GM19238 (cell line): Measurements from ENCODE around the gene GPRC5A.

Experiments used
- DNase-seq: peaks from one replicate; pipeline ENCODE4 v3.0.0; 2011; ENCODE audit warnings: low spot score; ENCODE audit not compliant: insufficient read length

GPRC5A gene

DNA sequence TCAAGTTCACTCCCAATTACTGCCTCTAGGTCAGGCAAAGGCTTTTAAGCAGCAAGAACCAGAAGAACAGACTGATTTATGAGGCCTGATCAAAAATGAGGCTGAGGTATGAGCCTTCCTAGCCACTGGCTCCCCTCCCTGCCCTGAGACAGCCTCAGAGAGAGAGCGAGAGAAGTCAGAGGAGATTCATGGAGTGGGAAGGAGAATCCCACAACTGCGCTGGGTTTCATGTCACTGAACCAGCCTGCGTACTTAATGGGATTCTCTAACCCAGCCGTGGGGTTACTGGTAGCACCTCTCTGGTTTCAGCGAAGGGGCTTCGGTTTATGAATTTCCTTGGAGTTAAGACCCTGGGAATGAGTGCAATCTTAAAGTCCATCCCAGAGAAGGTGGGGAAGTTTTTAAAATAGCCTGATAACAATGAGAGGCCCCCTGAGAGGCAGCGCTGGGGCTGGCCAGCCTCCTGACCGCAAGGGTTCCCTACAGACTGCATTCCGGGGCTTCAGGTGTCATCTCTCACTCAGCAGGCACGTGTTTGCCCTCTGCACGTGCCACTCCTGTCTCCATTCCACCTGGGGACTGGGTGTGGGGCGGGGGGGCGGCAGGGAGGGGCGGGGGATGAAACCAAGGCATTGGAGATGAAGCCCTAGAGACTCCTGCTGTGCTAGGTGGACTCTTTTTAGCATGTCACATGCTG lies 6.1 kb upstream of the GPRC5A start:
- DNase-seq, result no peak

DNA sequence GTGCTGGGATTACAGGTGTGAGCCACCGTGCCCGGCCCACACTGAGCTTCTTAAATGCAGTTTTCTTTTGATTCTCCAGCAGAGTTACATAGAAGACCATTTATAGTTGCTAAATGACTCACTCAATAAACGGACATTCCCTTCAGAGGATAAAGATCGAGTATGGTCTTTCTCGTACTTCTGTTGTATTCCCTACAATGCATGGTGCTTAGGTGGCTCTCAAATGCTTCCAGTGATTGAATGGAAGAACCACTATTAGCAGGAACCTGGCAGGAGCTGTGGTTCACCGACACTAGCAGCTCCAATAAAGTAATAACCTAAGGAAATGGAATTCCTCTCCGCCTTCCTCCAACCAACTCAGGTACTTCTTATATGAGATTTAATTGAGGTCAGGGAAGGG lies 3.9 kb upstream of the GPRC5A start:
- no peak for DNase-seq

DNA sequence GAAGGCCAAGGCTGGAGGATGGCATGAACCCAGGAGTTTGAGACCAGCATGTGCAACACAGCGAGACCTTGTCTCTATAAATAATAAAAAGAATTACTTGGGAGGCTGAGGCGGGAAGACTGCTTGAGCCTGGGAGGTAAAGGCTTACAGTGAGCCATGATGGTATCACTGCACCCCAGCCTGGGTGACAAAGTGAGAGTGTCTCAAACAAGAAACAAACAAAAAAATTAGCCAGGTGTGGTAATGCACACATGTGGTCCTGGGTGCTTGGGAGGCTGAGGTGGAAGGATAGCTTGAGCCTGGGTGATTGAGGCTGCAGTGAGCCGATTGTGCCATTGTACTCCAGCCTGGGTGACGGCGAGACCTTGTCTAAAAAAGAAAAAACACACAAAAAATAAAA lies 1.7 kb upstream of the GPRC5A start:
- DNase-seq, result no peak

DNA sequence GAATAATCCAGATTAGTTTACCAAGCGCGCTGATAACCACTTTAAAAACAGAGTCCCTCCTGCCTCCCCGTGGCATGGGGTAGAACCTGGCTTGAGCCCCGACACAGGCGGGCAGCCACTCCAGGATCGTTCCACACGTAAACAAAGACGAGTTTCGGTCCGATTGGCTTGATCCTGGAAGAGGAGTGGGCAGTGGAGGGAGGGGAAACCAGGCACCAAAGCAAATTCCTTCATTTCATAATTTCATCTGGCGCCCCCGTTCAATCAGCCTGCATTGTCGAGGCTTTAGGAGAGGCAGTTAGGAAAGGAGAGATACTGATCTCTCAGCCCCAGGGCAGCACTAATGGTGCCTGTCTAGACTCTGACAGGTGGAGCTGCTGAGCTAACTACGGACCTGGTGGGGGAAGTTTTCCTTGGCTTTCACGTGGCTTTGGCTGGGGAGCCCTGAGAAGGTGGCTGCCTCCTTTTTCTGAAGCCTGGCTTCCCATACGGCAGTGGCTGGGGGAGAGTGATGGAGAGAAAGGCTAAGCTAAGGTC lies 751 bp upstream of the GPRC5A start:
- no peak for DNase-seq

DNA sequence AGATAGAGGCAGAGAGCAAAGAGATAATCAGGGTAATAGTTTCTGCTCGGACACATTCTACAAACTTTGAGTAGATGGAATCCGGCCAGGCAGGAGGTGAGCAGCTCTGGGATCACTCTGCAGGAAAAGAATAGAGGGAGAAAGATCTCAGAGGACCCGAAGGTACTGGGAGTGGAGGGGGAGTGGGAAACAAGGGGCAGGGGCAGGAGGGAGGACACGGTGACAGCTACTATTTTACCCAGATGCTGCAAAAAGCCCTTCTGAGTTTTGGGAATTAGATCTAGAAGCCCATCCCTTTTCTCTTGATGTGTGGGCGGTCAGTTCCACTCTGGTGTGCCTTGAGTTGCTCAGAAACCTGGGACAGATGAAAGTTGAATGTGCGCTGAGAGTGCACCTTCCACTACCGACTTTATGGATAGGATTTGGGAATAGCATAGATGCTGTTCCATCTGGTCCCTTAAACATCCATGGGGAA lies 556 bp downstream of the GPRC5A start:
- DNase-seq, result no peak

DNA sequence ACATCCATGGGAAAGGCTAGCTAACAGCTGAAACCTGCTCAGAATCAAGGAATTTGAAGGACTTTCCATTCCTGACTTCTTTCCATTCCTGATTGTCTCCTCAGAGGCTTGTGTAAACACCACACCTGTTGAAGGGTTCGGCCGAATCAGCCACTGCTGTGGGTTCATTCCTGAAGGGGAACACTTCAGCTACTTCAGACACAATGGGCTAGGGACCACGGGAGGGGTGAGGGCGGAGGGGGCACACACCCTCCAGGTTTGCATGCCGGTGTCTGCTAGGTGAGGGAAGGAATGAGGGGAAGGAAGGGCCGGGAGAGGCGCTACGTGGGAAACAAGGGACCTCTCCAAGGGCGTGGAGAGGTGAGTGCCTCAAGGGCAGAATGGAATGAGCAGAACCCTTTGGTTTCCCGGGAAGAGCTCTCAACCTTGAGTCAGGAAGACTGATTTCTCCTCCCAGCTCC lies 1.3 kb downstream of the GPRC5A start:
- no peak for DNase-seq

DNA sequence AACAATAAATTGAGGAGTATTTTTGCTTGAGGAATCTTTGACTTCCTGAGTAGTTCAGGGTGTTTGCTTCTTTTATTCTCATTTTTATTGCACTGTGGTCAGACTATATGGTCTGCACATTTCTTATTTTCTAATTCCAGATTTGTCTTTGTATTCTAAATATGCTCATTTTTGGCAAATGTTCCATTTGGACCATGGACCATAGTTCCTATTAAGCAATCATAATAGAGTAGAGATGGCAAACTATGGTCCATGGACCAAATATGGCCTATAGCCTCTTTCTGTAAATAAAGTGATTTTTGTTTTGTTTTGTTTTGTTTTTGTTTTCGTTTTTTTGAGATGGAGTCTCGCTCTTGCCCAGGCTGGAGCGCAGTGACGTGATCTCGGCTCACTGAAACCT lies 2.1 kb downstream of the GPRC5A start:
- no peak for DNase-seq

DNA sequence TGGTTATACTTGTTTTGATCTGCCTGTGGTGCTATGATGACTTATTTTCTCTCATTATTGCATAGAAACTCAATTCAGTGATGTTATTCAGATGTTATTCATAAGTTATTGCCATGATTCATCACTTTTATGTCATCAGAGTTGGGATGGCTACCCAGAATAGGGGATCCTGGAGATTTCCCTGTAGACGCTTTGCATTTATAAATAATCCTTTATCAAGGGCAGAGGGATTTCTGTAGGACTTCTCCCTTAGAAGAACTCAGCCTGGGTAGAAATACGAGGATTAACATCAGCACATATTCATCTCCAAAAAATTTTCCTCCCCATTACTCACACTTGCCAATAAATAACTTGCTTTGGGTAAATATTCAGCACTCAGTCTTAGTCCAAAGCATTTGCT lies 4.9 kb downstream of the GPRC5A start:
- no peak for DNase-seq

DNA sequence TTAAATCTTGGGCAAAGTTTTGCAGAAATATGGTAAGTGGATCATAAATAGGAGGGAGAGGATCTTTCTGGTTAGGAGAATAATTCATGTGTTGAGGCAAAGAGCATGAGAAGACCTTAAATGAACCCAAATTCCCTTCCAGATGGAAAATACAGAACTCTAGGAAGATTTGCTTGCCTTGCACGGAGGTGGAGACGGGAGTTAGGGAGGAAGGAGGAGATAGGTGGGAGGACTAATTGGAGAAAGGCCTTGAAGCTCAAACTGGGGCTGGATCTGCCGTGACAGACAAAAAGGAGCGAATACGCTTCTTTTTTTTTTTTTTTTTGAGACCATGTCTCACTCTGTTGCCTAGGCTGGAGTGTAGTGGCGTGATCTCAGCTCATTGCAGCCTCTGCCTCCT lies 5.9 kb downstream of the GPRC5A start:
- DNase-seq, result no peak

DNA sequence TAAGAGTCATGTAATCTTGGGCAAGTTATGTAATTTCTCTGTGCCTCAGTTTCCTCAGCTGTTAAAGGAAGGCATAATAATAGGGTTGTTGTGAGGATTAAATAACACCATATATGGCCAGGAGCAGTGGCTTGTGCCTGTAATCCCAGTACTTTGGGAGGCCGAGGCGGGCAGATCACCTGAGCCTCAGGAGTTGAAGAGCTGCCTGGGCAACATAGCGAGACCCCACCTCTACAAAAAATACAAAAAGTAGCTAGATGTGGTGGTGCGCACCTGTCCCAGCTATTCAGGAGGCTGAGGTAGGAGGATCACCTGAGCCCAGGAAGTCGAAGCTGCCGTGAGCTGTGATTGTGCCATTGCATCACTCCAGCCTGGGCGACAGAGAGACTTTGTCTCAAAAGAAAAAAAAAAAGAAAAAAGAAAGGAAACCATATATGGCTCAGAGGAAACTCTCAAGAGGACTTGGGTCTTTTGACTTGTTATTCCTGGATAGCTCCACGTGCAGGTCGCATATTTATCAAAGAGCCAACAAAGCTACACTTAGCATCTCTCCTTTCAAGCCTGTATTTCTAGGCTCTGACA lies 6.9 kb downstream of the GPRC5A start:
- DNase-seq, result no peak

DNA sequence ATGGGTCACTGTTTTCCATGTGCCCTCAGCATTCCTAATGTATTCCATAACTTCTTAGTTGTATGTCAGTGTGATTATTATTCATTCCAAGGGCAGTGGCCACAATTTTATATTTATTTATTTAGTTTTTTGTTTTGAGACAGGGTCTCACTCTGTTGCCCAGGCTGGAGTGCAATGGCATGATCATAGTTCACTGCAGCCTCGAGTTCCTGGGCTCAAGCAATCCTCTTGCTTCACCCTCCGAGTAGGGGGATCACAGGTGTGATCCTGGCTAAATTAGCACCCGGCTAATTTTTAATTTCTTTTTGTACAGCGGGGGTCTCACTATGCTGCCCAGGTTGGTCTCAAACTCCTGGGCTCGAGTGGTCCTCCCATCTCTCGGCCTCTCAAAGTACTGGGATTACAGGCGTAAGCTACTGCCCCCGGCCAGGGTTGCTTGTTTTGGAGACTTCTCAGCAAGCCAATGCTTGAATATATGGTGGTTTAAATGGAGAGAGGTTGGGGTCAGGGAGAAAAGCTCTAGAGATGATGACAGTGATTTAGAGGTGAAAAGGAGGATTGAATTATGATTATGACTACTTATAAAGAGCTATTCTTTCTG lies 7.6 kb downstream of the GPRC5A start:
- no peak for DNase-seq

DNA sequence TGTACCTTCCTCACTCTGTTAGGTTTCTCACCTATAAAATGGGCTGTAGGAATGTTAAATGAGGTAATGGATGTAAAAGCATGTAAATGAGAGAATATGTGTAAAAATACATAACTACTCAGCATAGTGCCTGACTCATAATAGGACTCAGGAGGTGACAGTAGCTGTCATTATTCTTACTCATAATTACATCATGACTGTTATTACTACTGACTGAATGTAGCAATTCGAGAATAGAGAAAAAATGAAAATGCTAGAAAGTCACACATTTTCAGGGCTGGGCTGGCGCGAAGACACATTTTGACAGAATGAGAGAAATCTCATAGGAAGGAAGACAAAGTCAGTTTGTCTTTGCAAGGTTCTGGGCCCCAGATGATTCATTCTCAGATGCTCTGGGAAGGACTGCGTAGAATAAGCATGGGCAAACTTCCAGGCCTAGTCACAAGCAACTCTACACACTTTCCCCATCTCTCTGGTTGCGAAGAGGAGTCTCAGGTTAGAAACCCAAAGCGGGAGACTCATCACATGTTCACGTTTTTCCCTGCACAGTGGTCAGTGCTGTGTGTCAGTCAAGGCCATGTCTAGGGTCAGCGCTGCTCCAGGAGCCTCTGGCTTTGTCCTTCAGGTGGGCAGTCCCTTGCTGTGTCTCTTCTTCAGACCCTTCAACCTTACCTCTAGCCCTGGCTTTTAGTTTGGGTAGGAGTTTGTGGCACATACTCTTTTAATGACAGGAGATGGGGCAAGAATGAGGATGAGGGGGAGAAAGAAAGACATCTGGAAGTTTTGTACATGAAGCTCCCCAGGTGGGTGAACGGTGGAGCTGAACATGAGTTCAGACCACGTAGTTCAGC lies 8.4 kb downstream of the GPRC5A start:
- no peak for DNase-seq

DNA sequence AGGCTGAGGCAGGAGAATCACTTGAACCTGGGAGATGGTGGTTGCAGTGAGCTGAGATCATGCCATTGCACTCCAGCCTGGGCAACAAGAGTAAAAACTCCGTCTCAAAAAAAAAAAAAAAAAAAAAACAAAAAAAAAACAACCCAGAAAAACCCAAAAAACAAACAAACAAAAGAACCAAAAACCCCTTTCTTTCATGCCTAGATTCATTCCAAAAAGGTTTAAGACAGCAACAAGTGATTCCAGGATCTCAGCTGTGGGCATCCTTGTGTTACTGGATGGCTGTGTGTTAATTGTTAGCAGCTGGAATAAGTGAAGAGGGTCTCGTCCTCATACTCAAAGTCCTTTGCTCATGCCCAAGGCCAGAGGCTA lies 9.4 kb downstream of the GPRC5A start:
- no peak for DNase-seq

DNA sequence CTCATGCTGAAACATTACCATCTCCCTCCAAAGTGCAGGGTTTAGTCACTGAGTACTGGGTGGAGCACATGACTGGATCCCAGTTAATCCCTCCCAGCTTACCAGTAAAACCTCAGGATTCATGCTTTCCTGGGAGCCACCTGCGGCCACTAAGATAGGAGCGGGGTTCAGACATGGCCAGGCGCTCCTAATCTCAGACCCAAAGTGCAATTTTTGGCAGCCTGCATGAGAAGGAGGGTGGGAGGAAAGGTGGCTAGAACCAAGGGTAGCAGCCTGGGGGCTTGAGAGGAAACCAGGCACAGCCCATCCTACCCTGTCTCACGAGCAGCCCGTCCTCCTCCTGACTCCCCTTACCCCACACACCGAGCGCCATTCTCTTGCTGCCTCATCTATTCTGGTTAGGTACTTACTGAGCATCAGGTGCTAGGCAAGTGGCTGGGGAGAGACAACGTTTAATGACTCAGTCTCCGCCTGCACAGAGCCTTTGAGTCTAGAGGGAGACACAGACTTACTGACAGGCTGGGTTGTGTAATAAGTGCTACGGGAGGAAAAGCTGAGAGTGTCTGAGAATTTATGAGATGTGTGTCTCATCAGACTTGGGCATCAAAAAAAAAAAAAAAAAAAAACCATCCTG lies 9.9 kb downstream of the GPRC5A start:
- DNase-seq, result no peak

DNA sequence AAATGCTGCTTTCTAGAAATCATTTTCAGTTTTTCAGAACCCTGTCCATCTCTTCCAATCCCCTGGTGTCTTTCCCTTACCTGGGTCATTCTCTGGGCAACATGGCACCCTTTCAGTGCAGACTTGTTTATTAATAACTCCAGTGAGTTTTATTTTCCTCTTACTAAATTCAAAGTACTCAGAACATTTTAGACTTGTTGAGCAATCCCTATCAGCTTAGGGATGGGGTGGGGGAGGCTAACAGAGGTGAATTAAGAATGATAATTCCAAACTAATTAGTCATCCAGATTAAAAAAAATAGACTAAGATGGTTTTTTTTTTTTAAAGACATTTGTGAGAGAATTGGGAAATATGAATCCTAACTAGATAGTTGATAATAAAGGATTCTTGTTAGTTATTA lies 10.7 kb downstream of the GPRC5A start:
- no peak for DNase-seq

DNA sequence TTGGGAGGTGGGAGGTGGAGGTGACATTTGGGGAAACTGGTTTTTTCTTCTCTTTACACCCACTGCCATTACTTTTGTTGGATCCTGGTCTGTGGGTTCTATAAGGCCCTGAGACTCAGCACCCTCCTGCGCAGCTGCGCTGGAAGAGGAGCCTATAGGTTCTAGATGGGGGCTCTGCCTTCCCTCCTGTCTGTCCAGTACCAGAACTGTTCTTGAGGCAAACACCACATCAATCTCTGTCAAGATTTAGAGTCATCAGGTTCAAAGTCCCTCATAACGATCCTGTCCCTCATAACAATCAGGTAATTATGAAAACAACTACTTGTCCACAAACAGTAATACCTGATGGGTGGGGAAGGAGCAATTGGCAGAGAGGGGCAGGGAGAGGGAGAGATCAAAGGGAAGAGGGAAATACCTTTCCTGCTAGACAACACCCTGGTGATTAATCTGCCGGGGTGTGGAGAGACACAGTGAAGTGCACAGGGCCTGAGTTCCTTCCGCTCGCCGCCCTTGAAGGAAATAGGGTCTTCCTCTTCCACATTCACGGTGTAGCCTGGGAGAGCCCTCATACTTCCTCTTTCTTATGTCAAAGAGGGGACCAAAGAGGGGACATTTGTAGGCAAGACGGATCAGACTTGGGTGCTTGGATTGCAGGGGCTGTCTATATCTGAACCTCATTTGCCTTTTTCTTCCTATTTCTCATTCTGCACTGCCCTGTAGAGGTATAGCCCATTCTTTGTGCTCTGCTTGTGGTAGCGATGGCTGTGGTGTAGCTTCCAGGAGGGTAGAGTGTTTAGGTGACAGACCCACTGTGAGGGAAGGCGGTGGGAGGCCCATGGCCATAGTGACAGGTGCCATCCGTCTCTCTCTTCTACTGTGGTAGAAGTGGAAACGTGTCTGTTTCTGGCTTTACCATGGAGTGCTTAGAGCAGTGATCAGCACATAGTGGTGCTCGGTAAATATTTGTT lies 12.6 kb downstream of the GPRC5A start:
- no peak for DNase-seq

DNA sequence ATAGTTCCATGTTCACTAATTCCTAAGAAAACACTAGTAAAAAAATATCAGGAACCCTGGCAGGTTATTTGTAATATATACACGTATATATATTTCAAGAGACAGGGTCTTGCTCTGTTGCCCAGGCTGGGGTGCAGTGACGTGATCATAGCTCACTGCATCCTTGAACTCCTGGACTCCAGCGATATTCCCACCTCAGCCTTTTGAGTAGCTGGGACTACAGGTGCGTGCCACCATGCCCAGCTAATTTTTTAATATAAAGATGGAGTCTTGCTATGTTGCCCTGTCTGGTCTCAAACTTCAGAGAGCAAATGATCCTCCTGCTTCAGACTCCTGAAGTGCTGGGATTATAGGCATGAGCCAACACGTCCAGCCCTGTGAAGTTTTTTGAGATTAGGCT lies 16.2 kb downstream of the GPRC5A start:
- DNase-seq, result no peak

DNA sequence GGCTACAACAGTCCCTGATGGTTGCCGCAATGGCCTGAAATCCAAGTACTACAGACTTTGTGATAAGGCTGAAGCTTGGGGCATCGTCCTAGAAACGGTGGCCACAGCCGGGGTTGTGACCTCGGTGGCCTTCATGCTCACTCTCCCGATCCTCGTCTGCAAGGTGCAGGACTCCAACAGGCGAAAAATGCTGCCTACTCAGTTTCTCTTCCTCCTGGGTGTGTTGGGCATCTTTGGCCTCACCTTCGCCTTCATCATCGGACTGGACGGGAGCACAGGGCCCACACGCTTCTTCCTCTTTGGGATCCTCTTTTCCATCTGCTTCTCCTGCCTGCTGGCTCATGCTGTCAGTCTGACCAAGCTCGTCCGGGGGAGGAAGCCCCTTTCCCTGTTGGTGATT lies 16.9 kb downstream of the GPRC5A start:
- DNase-seq, result no peak

DNA sequence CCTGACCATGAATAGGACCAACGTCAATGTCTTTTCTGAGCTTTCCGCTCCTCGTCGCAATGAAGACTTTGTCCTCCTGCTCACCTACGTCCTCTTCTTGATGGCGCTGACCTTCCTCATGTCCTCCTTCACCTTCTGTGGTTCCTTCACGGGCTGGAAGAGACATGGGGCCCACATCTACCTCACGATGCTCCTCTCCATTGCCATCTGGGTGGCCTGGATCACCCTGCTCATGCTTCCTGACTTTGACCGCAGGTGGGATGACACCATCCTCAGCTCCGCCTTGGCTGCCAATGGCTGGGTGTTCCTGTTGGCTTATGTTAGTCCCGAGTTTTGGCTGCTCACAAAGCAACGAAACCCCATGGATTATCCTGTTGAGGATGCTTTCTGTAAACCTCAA lies 17.3 kb downstream of the GPRC5A start:
- DNase-seq, result no peak
